Cardiac muscle cell (in vitro differentiated cells and primary cell): ENCODE measurements around the gene PRSS36. TPM values are rescaled to one million over a fixed set of nuclear protein-coding genes. Genes with fewer than 3 reads are reported as not detected.

Source experiments
- DNase-seq, 2 donors: peaks; one replicate each; pipeline versions ENCODE4 v3.0.0 to v3.0.0-alpha.2; 2010 to 2017; ENCODE audit warnings: low read depth in 1 of 2, low spot score in 1 of 2
- H3K27ac ChIP-seq: fragments of 200-600 bp; sonication (generic); 2 replicates; pipeline ENCODE4 v1.5.1; 2016
- H3K27me3 ChIP-seq: fragments of 200-600 bp; sonication (generic); 2 replicates; pipeline ENCODE4 v1.6.0; 2016; ENCODE audit warnings: control low read depth
- H3K36me3 ChIP-seq: fragments of 200-600 bp; sonication (generic); 2 replicates; pipeline ENCODE4 v1.5.1; 2016; ENCODE audit warnings: control low read depth
- H3K4me1 ChIP-seq: fragments of 200-600 bp; sonication (generic); 2 replicates; pipeline ENCODE4 v1.8.1; 2017; ENCODE audit warnings: low read depth, mild to moderate bottlenecking, mixed run types
- H3K4me3 ChIP-seq: fragments of 200-600 bp; sonication (generic); 2 replicates; pipeline ENCODE4 v1.5.1; 2016; ENCODE audit warnings: mild to moderate bottlenecking
- H3K9me3 ChIP-seq: fragments of 200-600 bp; sonication (generic); 2 replicates; pipeline ENCODE4 v1.5.1; 2017; ENCODE audit warnings: low read depth, mild to moderate bottlenecking, control low read depth
- CTCF ChIP-seq: IDR thresholded peaks from 2 replicates; pipeline ENCODE4 v1.5.1; 2012; ENCODE audit warnings: low read depth, mild to moderate bottlenecking, low read length
- polyA plus RNA-seq: library from polyadenylated mRNA; unstranded; fragments of >200 nt; fragmentation: Nextera tagmentation; extraction: Ambion mirVana; gene quantifications from 2 replicates; pipeline ENCODE4 v1.2.1, GENCODE V29; 2016
- total RNA-seq: library from RNA; depleted of rRNA; stranded (reverse); fragments of >200 nt; gene quantifications from 2 replicates; pipeline ENCODE4 v1.2.3, GENCODE V29; 2016

The PRSS36 gene
- total and polyA plus RNA-seq, 2 experiments from 2014 or later = 0.63 to 1.8 TPM

- DNase-seq = no peak
- no peak for TF ChIP-seq CTCF
- no peaks in the 10 kb centered on the region for H3K9me3 ChIP-seq
- no peaks in the 10 kb centered on the region for H3K27me3 ChIP-seq
- H3K27ac ChIP-seq = no peak overlapping the region
- peaks cover 7% of the 10 kb centered on the region for H3K4me1 ChIP-seq
- peaks cover 21% of the 10 kb centered on the region for H3K36me3 ChIP-seq
- no peak overlapping the region for H3K4me3 ChIP-seq
Observed at GRCh38 chr16:31131841-31132271, 18.0 kb downstream of the PRSS36 start.

GRCh38 chr16:31131416-31131815 lies 18.4 kb downstream of the PRSS36 start:
- Histone ChIP-seq H3K36me3 (peaks cover 21% of the 10 kb centered on the region), H3K4me3 (no peak overlapping the region), H3K4me1 (peaks cover 7% of the 10 kb centered on the region), H3K9me3 (no peaks in the 10 kb centered on the region), H3K27ac (no peak overlapping the region), H3K27me3 (no peaks in the 10 kb centered on the region)
- no peak for TF ChIP-seq CTCF
- no peak for DNase-seq

GRCh38 chr16:31130899-31131298 lies 19.0 kb downstream of the PRSS36 start:
- TF ChIP-seq CTCF = no peak
- Histone ChIP-seq H3K36me3 (peaks cover 21% of the 10 kb centered on the region), H3K4me3 (no peak overlapping the region), H3K9me3 (no peaks in the 10 kb centered on the region), H3K27me3 (no peaks in the 10 kb centered on the region), H3K4me1 (peaks cover 7% of the 10 kb centered on the region), H3K27ac (no peak overlapping the region)
- DNase-seq = no peak

- H3K4me1 ChIP-seq = peaks cover 7% of the 10 kb centered on the region
- no peak overlapping the region for H3K27ac ChIP-seq
- H3K27me3 ChIP-seq = no peaks in the 10 kb centered on the region
- H3K36me3 ChIP-seq = peaks cover 21% of the 10 kb centered on the region
- TF ChIP-seq CTCF = no peak
- DNase-seq = no peak
- H3K9me3 ChIP-seq = no peaks in the 10 kb centered on the region
- H3K4me3 ChIP-seq = no peak overlapping the region
Observed at GRCh38 chr16:31130336-31130891, 19.5 kb downstream of the PRSS36 start.

GRCh38 chr16:31129568-31130335 lies 20.1 kb downstream of the PRSS36 start:
- Histone ChIP-seq H3K4me3 (no peak overlapping the region), H3K36me3 (peaks cover 21% of the 10 kb centered on the region), H3K27me3 (no peaks in the 10 kb centered on the region), H3K27ac (no peak overlapping the region), H3K4me1 (peaks cover 4% of the 10 kb centered on the region), H3K9me3 (no peaks in the 10 kb centered on the region)
- peak in 1 of 2 donors; percentile 43 for DNase-seq
- TF ChIP-seq CTCF = no peak
